ENCODE data around the gene PRKG1. TPM values are rescaled to one million over a fixed set of nuclear protein-coding genes. Genes with fewer than 3 reads are reported as not detected.

PRKG1 gene
- total RNA-seq, 2 experiments from 2014 or later, result not detected

- DNase-seq, result no peak
- Mint-ChIP-seq H3K9me3 (no peaks in the 10 kb centered on the region), H3K27me3 (ENCODE audit: low read depth) (peaks cover 16% of the 10 kb centered on the region), H3K36me3 (ENCODE audit: low read depth) (no peaks in the 10 kb centered on the region), H3K4me3 (no peak overlapping the region), H3K27ac (no peak overlapping the region), H3K4me1 (ENCODE audit: low read depth) (no peaks in the 10 kb centered on the region)
- intact Hi-C loops (cut with micrococcal nuclease), result loop anchor here (5.0 kb wide), 2 partner anchors 84 to 899 kb away; no protein-coding TSS in a partner anchor
- CTCF ChIA-PET, result interaction anchor here (0.7 to 3.2 kb wide), 10 partner anchors 10 to 952 kb away, joined by 3 to 13 read pairs (median 3); no protein-coding TSS in a partner anchor
Measured at GRCh38 chr10:51961401-51961800, 887.1 kb downstream of the PRKG1 start.

GRCh38 chr10:51964630-51965029 lies 890.3 kb downstream of the PRKG1 start:
- Mint-ChIP-seq H3K4me3 (no peak overlapping the region), H3K27ac (no peak overlapping the region), H3K36me3 (ENCODE audit: low read depth) (no peaks in the 10 kb centered on the region), H3K4me1 (ENCODE audit: low read depth) (no peaks in the 10 kb centered on the region), H3K27me3 (ENCODE audit: low read depth) (peaks cover 14% of the 10 kb centered on the region), H3K9me3 (no peaks in the 10 kb centered on the region)
- CTCF ChIA-PET, result no interaction called here
- intact Hi-C loops (cut with micrococcal nuclease), result loop anchor here (5.0 kb wide), 2 partner anchors 87 to 902 kb away; no protein-coding TSS in a partner anchor
- DNase-seq, result no peak

GRCh38 chr10:51965451-51965850 lies 891.2 kb downstream of the PRKG1 start:
- Mint-ChIP-seq H3K4me3 (no peak overlapping the region), H3K36me3 (ENCODE audit: low read depth) (no peaks in the 10 kb centered on the region), H3K9me3 (no peaks in the 10 kb centered on the region), H3K4me1 (ENCODE audit: low read depth) (no peaks in the 10 kb centered on the region), H3K27ac (no peak overlapping the region), H3K27me3 (ENCODE audit: low read depth) (peaks cover 14% of the 10 kb centered on the region)
- DNase-seq, result no peak
- intact Hi-C loops (cut with micrococcal nuclease), result no loop called here
- CTCF ChIA-PET, result no interaction called here

- H3K4me3 Mint-ChIP-seq, result no peak overlapping the region
- no peaks in the 10 kb centered on the region for H3K4me1 Mint-ChIP-seq (ENCODE audit: low read depth)
- no peaks in the 10 kb centered on the region for H3K36me3 Mint-ChIP-seq (ENCODE audit: low read depth)
- DNase-seq, result no peak
- H3K27me3 Mint-ChIP-seq (ENCODE audit: low read depth), result peaks cover 4% of the 10 kb centered on the region
- no peak overlapping the region for H3K27ac Mint-ChIP-seq
- intact Hi-C loops (cut with micrococcal nuclease), result no loop called here
- H3K9me3 Mint-ChIP-seq, result no peaks in the 10 kb centered on the region
- CTCF ChIA-PET, result interaction anchor here (2.0 kb wide), 1 partner anchor 12 kb away, joined by 8 read pairs; no protein-coding TSS in a partner anchor
Measured at GRCh38 chr10:51972733-51973346, 898.6 kb downstream of the PRKG1 start.

- no peak overlapping the region for H3K4me3 Mint-ChIP-seq
- H3K27me3 Mint-ChIP-seq (ENCODE audit: low read depth), result no peaks in the 10 kb centered on the region
- no peak overlapping the region for H3K27ac Mint-ChIP-seq
- intact Hi-C loops (cut with micrococcal nuclease), result no loop called here
- no peaks in the 10 kb centered on the region for H3K4me1 Mint-ChIP-seq (ENCODE audit: low read depth)
- CTCF ChIA-PET, result no interaction called here
- DNase-seq, result no peak
- H3K36me3 Mint-ChIP-seq (ENCODE audit: low read depth), result no peaks in the 10 kb centered on the region
- no peaks in the 10 kb centered on the region for H3K9me3 Mint-ChIP-seq
Measured at GRCh38 chr10:51980752-51981151, 906.5 kb downstream of the PRKG1 start.

- CTCF ChIA-PET, result no interaction called here
- intact Hi-C loops (cut with micrococcal nuclease), result no loop called here
- Mint-ChIP-seq H3K4me3 (no peak overlapping the region), H3K9me3 (no peaks in the 10 kb centered on the region), H3K36me3 (ENCODE audit: low read depth) (no peaks in the 10 kb centered on the region), H3K27ac (no peak overlapping the region), H3K27me3 (ENCODE audit: low read depth) (no peaks in the 10 kb centered on the region), H3K4me1 (ENCODE audit: low read depth) (no peaks in the 10 kb centered on the region)
- no peak for DNase-seq
Measured at GRCh38 chr10:51981731-51982130, 907.4 kb downstream of the PRKG1 start.

DNA sequence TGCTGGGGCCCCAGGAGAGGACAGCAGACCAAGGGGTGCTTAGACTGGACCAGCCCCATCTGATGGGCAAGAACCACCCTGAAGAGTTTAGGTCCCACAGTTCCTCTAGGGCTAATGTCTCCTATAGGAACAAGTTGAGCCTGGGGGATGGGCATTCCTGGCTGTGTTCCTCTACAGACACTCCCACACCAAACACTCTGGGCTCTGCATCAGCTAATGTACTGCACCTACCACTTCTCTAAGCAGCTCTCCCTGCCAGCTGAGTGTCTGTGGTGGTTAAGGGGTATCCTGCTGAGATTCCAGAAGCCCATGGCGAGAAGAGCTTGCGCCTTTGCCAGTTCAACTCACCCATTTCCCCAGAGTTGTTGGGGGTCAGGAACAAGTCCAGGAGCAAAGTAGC lies 909.2 kb downstream of the PRKG1 start:
- Mint-ChIP-seq H3K36me3 (ENCODE audit: low read depth) (no peaks in the 10 kb centered on the region), H3K4me1 (ENCODE audit: low read depth) (no peaks in the 10 kb centered on the region), H3K9me3 (no peaks in the 10 kb centered on the region), H3K27me3 (ENCODE audit: low read depth) (peaks cover 2% of the 10 kb centered on the region), H3K4me3 (no peak overlapping the region), H3K27ac (no peak overlapping the region)
- intact Hi-C loops (cut with micrococcal nuclease), result no loop called here
- CTCF ChIA-PET, result no interaction called here
- DNase-seq, result no peak

DNA sequence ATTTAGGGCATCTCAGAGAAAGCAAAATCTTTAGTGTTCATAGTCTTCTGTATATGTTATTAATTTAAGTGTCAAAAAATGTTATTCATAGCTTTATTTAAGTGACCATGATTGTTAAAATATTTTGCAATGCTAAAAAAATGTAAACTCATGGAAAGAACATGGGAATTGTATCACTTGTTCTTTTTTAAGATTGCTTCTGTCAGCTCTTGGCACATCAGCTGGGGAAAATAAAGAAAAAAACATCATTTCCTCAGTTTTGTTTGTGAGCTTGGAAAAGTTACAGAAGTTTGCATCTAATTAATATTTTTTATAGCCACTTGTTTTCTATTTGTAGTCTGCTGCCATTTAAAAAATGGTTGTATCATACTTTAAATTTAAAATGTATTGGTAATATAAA lies 911.0 kb downstream of the PRKG1 start:
- Mint-ChIP-seq H3K9me3 (no peaks in the 10 kb centered on the region), H3K4me1 (ENCODE audit: low read depth) (no peaks in the 10 kb centered on the region), H3K4me3 (no peak overlapping the region)

GRCh38 chr10:51986516-51986915 lies 912.2 kb downstream of the PRKG1 start:
- Mint-ChIP-seq H3K36me3 (ENCODE audit: low read depth) (no peaks in the 10 kb centered on the region), H3K4me3 (no peak overlapping the region), H3K9me3 (no peaks in the 10 kb centered on the region), H3K4me1 (ENCODE audit: low read depth) (no peaks in the 10 kb centered on the region), H3K27me3 (ENCODE audit: low read depth) (peaks cover 2% of the 10 kb centered on the region), H3K27ac (no peak overlapping the region)
- CTCF ChIA-PET, result interaction anchor here (0.6 kb wide), 2 partner anchors 15 to 323 kb away, joined by 3 to 4 read pairs; no protein-coding TSS in a partner anchor
- intact Hi-C loops (cut with micrococcal nuclease), result no loop called here
- DNase-seq, result no peak

More for the DNA sequence above, 911.0 kb downstream of the PRKG1 start:
- intact Hi-C loops (cut with micrococcal nuclease), result no loop called here
- Mint-ChIP-seq H3K27ac (no peak overlapping the region), H3K27me3 (ENCODE audit: low read depth) (peaks cover 2% of the 10 kb centered on the region), H3K36me3 (ENCODE audit: low read depth) (no peaks in the 10 kb centered on the region)
- CTCF ChIA-PET, result no interaction called here
- no peak for DNase-seq

GRCh38 chr10:51993475-51993874 lies 919.2 kb downstream of the PRKG1 start:
- CTCF ChIA-PET, result no interaction called here
- no peaks in the 10 kb centered on the region for H3K4me1 Mint-ChIP-seq (ENCODE audit: low read depth)
- H3K9me3 Mint-ChIP-seq, result no peaks in the 10 kb centered on the region
- DNase-seq, result no peak
- H3K27me3 Mint-ChIP-seq (ENCODE audit: low read depth), result peaks cover 6% of the 10 kb centered on the region
- H3K4me3 Mint-ChIP-seq, result no peak overlapping the region
- H3K27ac Mint-ChIP-seq, result no peak overlapping the region
- no peaks in the 10 kb centered on the region for H3K36me3 Mint-ChIP-seq (ENCODE audit: low read depth)
- intact Hi-C loops (cut with micrococcal nuclease), result no loop called here

DNA sequence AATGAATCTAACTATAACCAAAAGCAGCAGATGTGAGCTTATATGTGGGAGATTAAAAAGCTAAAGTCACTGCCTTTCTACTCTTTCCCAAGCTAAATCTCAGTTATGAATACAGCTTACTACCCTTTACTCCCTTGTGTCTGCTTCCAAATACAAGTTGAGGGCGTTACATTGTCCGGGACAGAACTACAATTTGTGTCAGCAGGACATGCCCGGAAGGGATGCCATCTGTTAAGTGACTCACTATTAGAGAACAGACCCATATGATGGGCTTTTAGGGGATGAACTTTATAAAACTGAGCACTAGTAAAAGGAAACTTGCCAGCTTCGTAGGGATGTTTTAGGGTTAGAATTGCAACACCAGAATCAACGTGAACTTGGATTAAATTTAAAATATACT lies 924.8 kb downstream of the PRKG1 start:
- no peak overlapping the region for H3K4me3 Mint-ChIP-seq
- H3K9me3 Mint-ChIP-seq, result no peaks in the 10 kb centered on the region
- no peaks in the 10 kb centered on the region for H3K4me1 Mint-ChIP-seq (ENCODE audit: low read depth)
- peaks cover 6% of the 10 kb centered on the region for H3K27me3 Mint-ChIP-seq (ENCODE audit: low read depth)
- no peak for DNase-seq
- intact Hi-C loops (cut with micrococcal nuclease), result no loop called here
- no peak overlapping the region for H3K27ac Mint-ChIP-seq
- H3K36me3 Mint-ChIP-seq (ENCODE audit: low read depth), result no peaks in the 10 kb centered on the region
- CTCF ChIA-PET, result no interaction called here

GRCh38 chr10:52004342-52004949 lies 930.2 kb downstream of the PRKG1 start:
- CTCF ChIA-PET, result interaction anchor here (0.7 to 1.7 kb wide), 5 partner anchors 10 to 615 kb away, joined by 3 to 5 read pairs (median 4); no protein-coding TSS in a partner anchor

DNA sequence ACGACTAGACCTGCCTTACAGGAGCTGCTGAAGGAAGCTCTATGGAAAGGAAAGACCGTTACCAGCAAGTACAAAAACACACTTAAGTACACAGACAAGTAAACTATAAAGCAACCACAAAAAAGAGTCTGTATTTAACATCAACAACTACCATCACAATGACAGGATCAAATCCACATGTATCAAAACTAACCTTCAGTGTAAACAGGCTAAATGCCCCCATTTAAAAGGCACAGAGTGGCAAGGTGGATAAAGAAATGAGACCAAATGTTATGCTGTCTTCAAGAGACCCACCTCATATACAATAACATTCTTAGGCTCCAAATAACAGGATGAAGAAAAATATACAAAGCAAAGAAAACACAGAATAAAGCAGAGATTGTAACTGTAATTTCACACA lies 932.8 kb downstream of the PRKG1 start:
- peaks cover 3% of the 10 kb centered on the region for H3K27me3 Mint-ChIP-seq (ENCODE audit: low read depth)
- H3K9me3 Mint-ChIP-seq, result peaks cover 6% of the 10 kb centered on the region
- CTCF ChIA-PET, result interaction anchor here (0.7 kb wide), 2 partner anchors 132 to 498 kb away, joined by 3 read pairs; no protein-coding TSS in a partner anchor
- no peaks in the 10 kb centered on the region for H3K4me1 Mint-ChIP-seq (ENCODE audit: low read depth)
- intact Hi-C loops (cut with micrococcal nuclease), result loop anchor here (10.0 kb wide), 1 partner anchor 942 kb away; no protein-coding TSS in a partner anchor
- DNase-seq, result no peak
- H3K4me3 Mint-ChIP-seq, result no peak overlapping the region
- no peak overlapping the region for H3K27ac Mint-ChIP-seq
- H3K36me3 Mint-ChIP-seq (ENCODE audit: low read depth), result no peaks in the 10 kb centered on the region

More at GRCh38 chr10:52004342-52004949, 930.2 kb downstream of the PRKG1 start:
- Mint-ChIP-seq H3K27ac (no peak overlapping the region), H3K4me3 (no peak overlapping the region), H3K9me3 (no peaks in the 10 kb centered on the region), H3K36me3 (ENCODE audit: low read depth) (no peaks in the 10 kb centered on the region), H3K27me3 (ENCODE audit: low read depth) (peaks cover 3% of the 10 kb centered on the region), H3K4me1 (ENCODE audit: low read depth) (no peaks in the 10 kb centered on the region)
- intact Hi-C loops (cut with micrococcal nuclease), result loop anchor here (1.0 to 10.0 kb wide), 3 partner anchors 615 to 993 kb away; no protein-coding TSS in a partner anchor
- no peak for DNase-seq

Measured in activated naive CD4-positive, alpha-beta T cell treated with anti-CD3 and anti-CD28 coated beads for 36 hours (primary cell).